Pancreas (tissue), 10 donors: ENCODE measurements around the gene RIC8B. TPM values are rescaled to one million over a fixed set of nuclear protein-coding genes. Genes with fewer than 3 reads are reported as not detected.

ENCODE experiments used
- ATAC-seq, 4 donors: fragments of 200-7000 bp; cut with Tn5 transposase; one replicate each; pipeline versions ENCODE4 v1.8.0 to v1.9.1; 2020; ENCODE audit warnings: mild to moderate bottlenecking in 4 of 4, moderate library complexity in 4 of 4
- DNase-seq, 6 donors: peaks; one replicate each; pipeline ENCODE4 v3.0.0-alpha.2; 2020
- FAIRE-seq: peaks from 2 replicates; lab custom pipeline; 2012; peaks lifted over from hg19 to GRCh38; lab: Jason Lieb, UNC
- H3K27ac ChIP-seq, 4 donors: fragments of 200-600 bp; sonication (generic); 1 replicate in 3 of 4; 2 replicates in 1 of 4; pipeline versions ENCODE4 v1.5.0 to v1.8.0; 2020
- H3K27me3 ChIP-seq, 4 donors: fragments of 200-600 bp; one replicate each; pipeline ENCODE4 v1.8.0; 2021
- H3K36me3 ChIP-seq, 3 donors: fragments of 200-600 bp; sonication (generic) in 1 of 3; one replicate each; pipeline versions ENCODE4 v1.5.0 to v1.8.0; 2020 to 2021
- H3K4me1 ChIP-seq, 3 donors: fragments of 200-600 bp; one replicate each; pipeline ENCODE4 v1.8.0; 2021
- H3K4me3 ChIP-seq, 4 donors: fragments of 200-600 bp; sonication (generic) in 2 of 4; one replicate each; pipeline versions ENCODE4 v1.5.0 to v1.8.0; 2020 to 2021
- H3K9me3 ChIP-seq, 4 donors: fragments of 200-600 bp; one replicate each; pipeline ENCODE4 v1.8.0; 2021
- CTCF ChIP-seq, 4 donors: fragments of 200-600 bp; sonication (generic) in 3 of 4; IDR thresholded peaks; one replicate each; pipeline versions ENCODE4 v1.5.0 to v1.8.0; 2021; ENCODE audit warnings: antibody characterized with exemption in 4 of 4
- WGBS, 2 donors: extraction: QIAGEN DNeasy Blood & Tissue Kit; methylation state at CpG; one replicate each; pipeline ENCODE4 v1.1.7; 2013; 5-methylcytosine and 5-hydroxymethylcytosine counted together
- intact Hi-C, 3 donors: fragments of 100-400 bp; cut with DNase I; formaldehyde crosslinking; loops; one replicate each; pipeline versions ENCODE4 v1.11.1 to v1.14.2; 2022
- polyA plus RNA-seq, 2 donors: library from polyadenylated mRNA; stranded (reverse); fragments of 200-250 nt; gene quantifications; one replicate each; pipeline ENCODE4 v1.2.3, GENCODE V29; 2013
- total RNA-seq, 6 donors: library from RNA; stranded (reverse); fragmentation: NEBNext Ultra II Directional in 4 of 6; extraction: Animal tissue kit (Norgen Biotek cat#: 25700) in 4 of 6; gene quantifications; one replicate each; pipeline versions ENCODE4 v1.2.1 to v1.2.4, GENCODE V29; 2021 to 2023
- donor health status: healthy with polysubstance abuse.
- donor health status: DM: no; HTN: no; CAD: no; lungs with moderate emphysema.
- donor health status: DM: no; HTN: no; CAD: no.
- donor health status: control.
- donor health status: control.
- donor health status: Bipolar disorder and iron deficiency.
- donor health status: DM: yes; HTN: yes; CAD: no.
- donor health status: DM: no; HTN: no; CAD: no.
- donor health status: DM: no; HTN: no; CAD: no.
- donor health status: DM: yes; HTN: yes; CAD: no.

RIC8B gene
- total and polyA plus RNA-seq, 8 donors = 5.3 to 17.5 (median 9.8) TPM

- no peaks in the 10 kb centered on the region for H3K9me3 ChIP-seq
- 5 to 8% methylated on average over 1 of the region's 1 CpG for WGBS, 2 donors
- peaks cover 5 to 20% (median 12%) of the 10 kb centered on the region in 3 donors for H3K4me1 ChIP-seq
- H3K36me3 ChIP-seq = peaks cover 0 to 5% (median 3%) of the 10 kb centered on the region in 3 donors
- H3K4me3 ChIP-seq = no peak overlapping the region
- H3K27ac ChIP-seq = peak overlapping the region in 2 of 4 donors; percentile 62 to 64
- ATAC-seq (peak; percentile 62 to 84 (median 81)), DNase-seq (peak in 3 of 6 donors; percentile 10 to 33 (median 21)), FAIRE-seq (peak; percentile 86)
- intact Hi-C loops = no loop called here
- TF ChIP-seq CTCF (IDR thresholded peaks at IDR 0.05) = peak in 3 of 4 donors; percentile 25 to 38 (median 34)
- H3K27me3 ChIP-seq = no peaks in the 10 kb centered on the region
Observed at GRCh38 chr12:106841510-106842302, 67.2 kb downstream of the RIC8B start.

- Histone ChIP-seq H3K36me3 (peaks cover 0 to 9% (median 3%) of the 10 kb centered on the region in 3 donors), H3K27me3 (no peaks in the 10 kb centered on the region), H3K27ac (no peak overlapping the region), H3K4me3 (no peak overlapping the region), H3K9me3 (no peaks in the 10 kb centered on the region), H3K4me1 (peaks cover 5 to 12% (median 6%) of the 10 kb centered on the region in 3 donors)
- FAIRE-seq = no peak
- 83 to 84% methylated on average over 4 of the region's 4 CpGs for WGBS, 2 donors
- no peak for TF ChIP-seq CTCF (IDR thresholded peaks at IDR 0.05)
- intact Hi-C loops = no loop called here
- no peak for DNase-seq
- ATAC-seq = no peak
Observed at GRCh38 chr12:106845902-106846301, 71.4 kb downstream of the RIC8B start.

GRCh38 chr12:106847861-106848260, 73.4 kb downstream of the RIC8B start:
- Histone ChIP-seq H3K36me3 (peaks cover 0 to 9% (median 3%) of the 10 kb centered on the region in 3 donors), H3K27ac (no peak overlapping the region), H3K4me3 (no peak overlapping the region), H3K9me3 (no peaks in the 10 kb centered on the region), H3K4me1 (no peaks in the 10 kb centered on the region), H3K27me3 (no peaks in the 10 kb centered on the region)
- no peak for ATAC-seq
- intact Hi-C loops = no loop called here
- FAIRE-seq = no peak
- no peak for DNase-seq
- no peak for TF ChIP-seq CTCF (IDR thresholded peaks at IDR 0.05)
- WGBS, 2 donors = 61 to 67% methylated on average over 2 of the region's 2 CpGs

- ATAC-seq = no peak
- H3K36me3 ChIP-seq = peaks cover 0 to 7% (median 0%) of the 10 kb centered on the region in 3 donors
- H3K27me3 ChIP-seq = no peaks in the 10 kb centered on the region
- intact Hi-C loops = no loop called here
- no peak overlapping the region for H3K4me3 ChIP-seq
- no peak for DNase-seq
- no peak overlapping the region for H3K27ac ChIP-seq
- no peaks in the 10 kb centered on the region for H3K4me1 ChIP-seq
- 68 to 73% methylated on average over 5 of the region's 5 CpGs for WGBS, 2 donors
- FAIRE-seq = no peak
- no peak for TF ChIP-seq CTCF (IDR thresholded peaks at IDR 0.05)
- no peaks in the 10 kb centered on the region for H3K9me3 ChIP-seq
Observed at GRCh38 chr12:106851306-106851705, 76.8 kb downstream of the RIC8B start.

- H3K36me3 ChIP-seq = no peaks in the 10 kb centered on the region
- TF ChIP-seq CTCF (IDR thresholded peaks at IDR 0.05) = no peak
- 91 to 95% methylated on average over 4 of the region's 4 CpGs for WGBS, 2 donors
- no peak for DNase-seq
- no peak overlapping the region for H3K4me3 ChIP-seq
- no peak for FAIRE-seq
- no peak for ATAC-seq
- no peak overlapping the region for H3K27ac ChIP-seq
- no peaks in the 10 kb centered on the region for H3K4me1 ChIP-seq
- H3K9me3 ChIP-seq = no peaks in the 10 kb centered on the region
- no peaks in the 10 kb centered on the region for H3K27me3 ChIP-seq
- intact Hi-C loops = no loop called here
Observed at GRCh38 chr12:106854723-106855122, 80.2 kb downstream of the RIC8B start.
